ENCODE results near the gene IRS1. TPM values are rescaled to one million over a fixed set of nuclear protein-coding genes. Genes with fewer than 3 reads are reported as not detected.

The IRS1 gene
- total RNA-seq, 1 experiment from 2014 or later, result 15.0 TPM

GRCh38 chr2:226759768-226760167 is 39.9 kb downstream of the IRS1 start:
- H2AFZ ChIP-seq (ENCODE audit: low read length), result no peak overlapping the region
- H2BK15ac ChIP-seq (ENCODE audit: low read depth, low read length), result no peak overlapping the region
- H3K27ac ChIP-seq (ENCODE audit: insufficient read length, low read depth, low read length), result no peak overlapping the region
- Mint-ChIP-seq H3K36me3 (ENCODE audit: insufficient read depth in 1 of 3, low read depth in 3 of 3) (peaks cover 7 to 8% (median 7%) of the 10 kb centered on the region in 3 experiments; a peak in 4 of 7 replicates), H3K4me1 (peaks cover 18 to 20% of the 10 kb centered on the region in 2 experiments), H3K9me3 (no peaks in the 10 kb centered on the region), H3K4me3 (no peak overlapping the region), H3K27me3 (ENCODE audit: low read depth) (no peaks in the 10 kb centered on the region), H3K27ac (no peak overlapping the region; a peak in 1 of 7 replicates)
- H3K23ac ChIP-seq (ENCODE audit: insufficient read length, low read depth, low read length), result no peak overlapping the region
- H3K79me2 ChIP-seq (ENCODE audit: insufficient read depth, low read length), result no peaks in the 10 kb centered on the region
- no peak overlapping the region for H2BK120ac ChIP-seq (ENCODE audit: low read depth, low read length, poor library complexity, severe bottlenecking)
- no peak for TF ChIP-seq CTCF (conservative IDR thresholded peaks at IDR 0.05)
- no peak overlapping the region for H2BK20ac ChIP-seq (ENCODE audit: low read depth, low read length, poor library complexity, severe bottlenecking)
- H3K4me1 ChIP-seq (ENCODE audit: insufficient read depth, low read length), result peaks cover 2% of the 10 kb centered on the region
- WGBS (ENCODE audit: extremely low coverage, insufficient read length, low lambda C conversion rate), result no CpG with 5 or more reads among the region's 9 CpGs
- H3K4ac ChIP-seq (ENCODE audit: low read depth, low read length), result no peak overlapping the region
- no peak overlapping the region for H4K8ac ChIP-seq (replicated peaks; ENCODE audit: insufficient read length, low read depth, low read length)
- no peak for DNase-seq
- H3K23me2 ChIP-seq (ENCODE audit: insufficient read length, low read depth, low read length, poor library complexity, severe bottlenecking), result no peaks in the 10 kb centered on the region
- H3K18ac ChIP-seq (ENCODE audit: insufficient read length, low read depth, low read length), result no peak overlapping the region
- no peak overlapping the region for H4K5ac ChIP-seq (ENCODE audit: insufficient read length, low read depth, low read length)
- no peaks in the 10 kb centered on the region for H4K20me1 ChIP-seq (ENCODE audit: control insufficient read depth, insufficient read depth, insufficient read length)
- no peaks in the 10 kb centered on the region for H3K27me3 ChIP-seq (ENCODE audit: insufficient read depth, low read length)
- H3K56ac ChIP-seq (ENCODE audit: insufficient read length, low read depth, low read length), result no peak overlapping the region
- no peak overlapping the region for H2BK5ac ChIP-seq (ENCODE audit: insufficient read length, low read length)
- no peaks in the 10 kb centered on the region for H3K9me3 ChIP-seq (ENCODE audit: control insufficient read depth, low read depth, low read length)
- H2BK12ac ChIP-seq (ENCODE audit: insufficient read length, low read depth, low read length), result no peak overlapping the region
- H3K4me2 ChIP-seq (ENCODE audit: insufficient read depth, insufficient read length, low read length), result no peak overlapping the region
- no peak overlapping the region for H3K14ac ChIP-seq (ENCODE audit: insufficient read depth, low read length)
- no peak overlapping the region for H4K91ac ChIP-seq (ENCODE audit: insufficient read length, low read depth, low read length)
- no peaks in the 10 kb centered on the region for H3K79me1 ChIP-seq (ENCODE audit: insufficient read depth, low read depth, low read length, poor library complexity, severe bottlenecking)
- H3T11ph ChIP-seq (ENCODE audit: low read length), result no peak overlapping the region
- no peak overlapping the region for H3K9ac ChIP-seq (ENCODE audit: extremely low read depth, insufficient read length, low read length)
- H2AK5ac ChIP-seq (ENCODE audit: insufficient read length, low read length), result no peak overlapping the region

Measured in H9 (cell line).